ENCODE results near the gene NFASC.

GRCh38 chr1:204975021-204975420 lies 104.4 kb downstream of the NFASC start:
- TF ChIP-seq EZH2 (IDR thresholded peaks at IDR 0.05; ENCODE audit: low read depth, unreplicated experiment) = no peak
- no peak for TF ChIP-seq CTCF (conservative IDR thresholded peaks at IDR 0.05; ENCODE audit: low read depth in 2 of 2)
- TF ChIP-seq REST (IDR thresholded peaks at IDR 0.05; ENCODE audit: unreplicated experiment) = no peak
- no peak for TF ChIP-seq POLR2AphosphoS5 (IDR thresholded peaks at IDR 0.05; ENCODE audit: low read depth)
